SK-N-SH (cell line): ENCODE measurements around the gene RBM47. TPM values are rescaled to one million over a fixed set of nuclear protein-coding genes. Genes with fewer than 3 reads are reported as not detected.

Experiments
- CTCF ChIA-PET: fragments of 300-600, 350-600 bp; formaldehyde crosslinking; extraction: SDS; loops from one replicate; lab custom pipeline; 2021; lab: Yijun Ruan, JAX
- POLR2A ChIA-PET: fragments of 350-600 bp; sonication (Branson Sonifier 250); formaldehyde crosslinking; extraction: SDS; loops from one replicate; lab custom pipeline; 2020; ENCODE audit warnings: antibody characterized with exemption, inconsistent platforms; lab: Yijun Ruan, JAX
- DNase-seq: peaks from one replicate; pipeline ENCODE4 v3.0.0; 2012
- H2AFZ ChIP-seq: fragments of 200-600 bp; sonication (generic); 2 replicates; pipeline ENCODE4 v1.8.1; 2016; ENCODE audit warnings: antibody characterized with exemption, mild to moderate bottlenecking, low read depth
- H3F3A ChIP-seq: fragments of 200-600 bp; sonication (generic); replicated peaks from 2 replicates; pipeline ENCODE3; 2016; ENCODE audit warnings: antibody characterized with exemption, mild to moderate bottlenecking; ENCODE audit not compliant: insufficient read depth
- H3K27ac ChIP-seq, 2 experiments: fragments of 200-500 bp in 1 of 2; fragments of 200-600 bp in 1 of 2; sonication (Bioruptor generic) in 1 of 2; sonication (generic), shearing (Covaris generic) in 1 of 2; 2 replicates each; pipeline versions ENCODE4 v1.5.1 to v1.6.1; 2014 to 2016; ENCODE audit warnings: low read depth in 2 of 2, inconsistent platforms in 1 of 2, low read length in 1 of 2, mild to moderate bottlenecking in 1 of 2, mixed read lengths in 1 of 2
- H3K27me3 ChIP-seq: fragments of 200-600 bp; sonication (generic), shearing (Covaris generic); 2 replicates; pipeline ENCODE4 v1.6.1; 2016; ENCODE audit warnings: mixed run types; ENCODE audit not compliant: insufficient read depth
- H3K36me3 ChIP-seq, 2 experiments: fragments of 200-500 bp in 1 of 2; fragments of 200-600 bp in 1 of 2; sonication (Bioruptor generic) in 1 of 2; sonication (generic) in 1 of 2; replicated peaks in 1 of 2; 2 replicates each; pipeline versions ENCODE3 to v1.5.1; 2014 to 2016; ENCODE audit warnings: low read length in 1 of 2, mild to moderate bottlenecking in 1 of 2; ENCODE audit not compliant: insufficient read depth in 2 of 2, control insufficient read depth in 1 of 2
- H3K4me1 ChIP-seq, 2 experiments: fragments of 200-500 bp in 1 of 2; fragments of 200-600 bp in 1 of 2; sonication (Bioruptor generic) in 1 of 2; sonication (generic), shearing (Covaris generic) in 1 of 2; 2 replicates each; pipeline versions ENCODE4 v1.5.1 to v1.6.1; 2014 to 2016; ENCODE audit warnings: low read depth in 1 of 2, low read length in 1 of 2, mixed run types in 1 of 2; ENCODE audit not compliant: insufficient read depth in 2 of 2, control insufficient read depth in 1 of 2
- H3K4me2 ChIP-seq: fragments of 200-600 bp; sonication (generic), shearing (Covaris generic); 2 replicates; pipeline ENCODE4 v1.6.1; 2017; ENCODE audit warnings: mixed run types
- H3K4me3 ChIP-seq, 2 experiments: fragments of 200-500 bp in 1 of 2; fragments of 200-600 bp in 1 of 2; sonication (Bioruptor generic) in 1 of 2; sonication (generic), shearing (Covaris generic) in 1 of 2; 2 replicates each; pipeline versions ENCODE4 v1.5.1 to v1.8.1; 2014 to 2016; ENCODE audit warnings: low read depth in 2 of 2, inconsistent platforms in 1 of 2, low read length in 1 of 2, mild to moderate bottlenecking in 1 of 2, mixed read lengths in 1 of 2, moderate library complexity in 1 of 2
- H3K79me2 ChIP-seq: fragments of 200-600 bp; sonication (generic); 2 replicates; pipeline ENCODE4 v1.8.1; 2017; ENCODE audit warnings: mild to moderate bottlenecking; ENCODE audit not compliant: insufficient read depth
- H3K9ac ChIP-seq: fragments of 200-600 bp; sonication (generic); 2 replicates; pipeline ENCODE4 v1.6.1; 2017; ENCODE audit warnings: mixed run types
- H3K9me2 ChIP-seq: fragments of 200-600 bp; sonication (generic); 2 replicates; pipeline ENCODE4 v1.6.1; 2017; ENCODE audit warnings: mixed run types
- H3K9me3 ChIP-seq: fragments of 200-600 bp; sonication (generic); 2 replicates; pipeline ENCODE4 v1.6.1; 2017; ENCODE audit warnings: mixed run types, mild to moderate bottlenecking, moderate library complexity
- H4K20me1 ChIP-seq: fragments of 200-600 bp; sonication (generic); 2 replicates; pipeline ENCODE4 v1.6.1; 2017; ENCODE audit warnings: mild to moderate bottlenecking, mixed run types; ENCODE audit not compliant: insufficient read depth
- CHD2 ChIP-seq: fragments of 150-350 bp; IDR thresholded peaks from 2 replicates; pipeline ENCODE4 v1.6.1; 2018; ENCODE audit warnings: low read length; ENCODE audit not compliant: partially characterized antibody
- CTCF ChIP-seq: fragments of 200-600 bp; sonication (generic); IDR thresholded peaks from 2 replicates; pipeline ENCODE4 v1.6.1; 2017; ENCODE audit warnings: antibody characterized with exemption, mild to moderate bottlenecking, moderate library complexity
- ELF1 ChIP-seq: IDR thresholded peaks from 2 replicates; pipeline ENCODE4 v1.4.0; 2012
- JUND ChIP-seq: IDR thresholded peaks from 2 replicates; pipeline ENCODE4 v1.4.0; 2012
- MAX ChIP-seq: IDR thresholded peaks from 2 replicates; pipeline ENCODE4 v1.4.0; 2012; ENCODE audit warnings: low read depth
- MEF2A ChIP-seq: IDR thresholded peaks from 2 replicates; pipeline ENCODE4 v1.4.0; 2012; ENCODE audit warnings: low read depth, borderline replicate concordance
- MXI1 ChIP-seq: IDR thresholded peaks from 2 replicates; pipeline ENCODE4 v1.6.1; 2012; ENCODE audit warnings: mild to moderate bottlenecking, low read depth, low read length, improper control_type of control experiment
- NRF1 ChIP-seq: IDR thresholded peaks from 2 replicates; pipeline ENCODE4 v1.6.1; 2012; ENCODE audit warnings: low read depth, mild to moderate bottlenecking, low read length
- PBX3 ChIP-seq: IDR thresholded peaks from 2 replicates; pipeline ENCODE4; 2012
- POLR2AphosphoS5 ChIP-seq: IDR thresholded peaks from 2 replicates; pipeline ENCODE4 v1.6.1; 2012; ENCODE audit warnings: low read depth, low read length
- RAD21 ChIP-seq: IDR thresholded peaks from 2 replicates; pipeline ENCODE4 v1.6.1; 2012; ENCODE audit warnings: mild to moderate bottlenecking, low read length
- RCOR1 ChIP-seq: fragments of 150-350 bp; IDR thresholded peaks from 2 replicates; pipeline ENCODE4 v1.6.1; 2017; ENCODE audit warnings: antibody characterized with exemption, low read length
- RXRA ChIP-seq: IDR thresholded peaks from 2 replicates; pipeline ENCODE4 v1.4.0; 2012; ENCODE audit warnings: low read depth, mild to moderate bottlenecking, borderline replicate concordance
- SIN3A ChIP-seq: IDR thresholded peaks from 2 replicates; pipeline ENCODE4 v1.6.1; 2012; ENCODE audit warnings: low read depth, mild to moderate bottlenecking, low read length, moderate library complexity, borderline replicate concordance
- SMC3 ChIP-seq: IDR thresholded peaks from 2 replicates; pipeline ENCODE4 v1.6.1; 2012; ENCODE audit warnings: low read depth, low read length, improper control_type of control experiment
- TCF12 ChIP-seq: IDR thresholded peaks from 2 replicates; pipeline ENCODE4 v1.4.0; 2012
- TEAD4 ChIP-seq: IDR thresholded peaks from 2 replicates; pipeline ENCODE4 v1.4.0; 2012; ENCODE audit warnings: mild to moderate bottlenecking, borderline replicate concordance; ENCODE audit not compliant: insufficient read depth
- WGBS: methylation state at CpG from one replicate; pipeline ENCODE4 v1.1.6; 2017; ENCODE audit warnings: low lambda C conversion rate; 5-methylcytosine and 5-hydroxymethylcytosine counted together
- polyA plus RNA-seq, 3 experiments: library from polyadenylated mRNA; depleted of rRNA; stranded (reverse); fragments of >200 nt; gene quantifications; 2 replicates each; pipeline ENCODE4 v1.2.3, GENCODE V29; 2012

RBM47 gene
- polyA plus RNA-seq, 1 of the 3 experiments (the other 2 are of a cell fraction), result 6.8 TPM

DNA sequence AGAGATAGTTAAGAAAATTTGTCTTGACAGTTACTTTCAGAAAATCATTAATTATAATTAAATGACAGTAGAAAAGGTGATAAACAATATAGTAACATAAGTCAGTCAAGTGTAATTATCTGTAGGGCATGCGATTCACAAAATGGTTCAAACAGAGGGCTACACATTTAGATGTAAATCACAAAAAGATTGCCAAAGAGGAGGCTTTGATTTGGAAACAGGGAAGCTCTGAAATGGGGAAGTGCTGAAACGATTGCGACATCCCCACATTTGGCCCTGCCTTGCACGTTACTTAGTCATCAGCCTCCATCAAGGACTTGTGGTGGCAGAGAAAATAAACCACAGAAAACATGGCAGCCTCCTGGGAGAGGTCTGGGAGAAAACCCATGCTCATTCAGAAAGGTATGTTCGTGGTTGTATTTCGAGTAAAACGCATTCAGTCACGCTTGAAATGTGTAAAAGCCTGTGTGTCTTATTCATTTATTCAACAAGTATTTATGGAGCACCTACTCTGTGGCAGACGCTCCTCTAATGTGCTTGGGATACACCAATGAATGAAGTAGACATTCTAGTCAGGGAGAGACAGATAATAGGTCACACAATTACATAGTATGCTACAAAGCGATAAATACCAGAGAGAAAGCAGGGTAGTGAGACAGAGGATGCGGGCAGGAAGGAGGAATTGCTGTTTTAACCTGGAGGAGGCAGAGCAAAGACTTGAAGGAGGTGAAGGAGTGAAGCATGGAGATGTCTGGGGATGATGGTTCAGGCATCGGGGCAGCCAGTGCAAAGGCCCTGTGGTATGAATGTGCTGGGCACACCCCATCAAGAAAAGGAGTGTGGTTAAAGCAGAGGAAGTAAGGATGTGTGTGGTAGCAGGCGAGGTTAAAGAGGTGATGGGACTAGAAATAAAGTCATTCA is 7.8 kb downstream of the RBM47 start (continued):
- TF ChIP-seq CTCF (no peak), SIN3A (no peak), MXI1 (no peak), RCOR1 (no peak), SMC3 (no peak), ELF1 (peak; percentile 17; the same call in 1 of the 2 replicates), CHD2 (no peak), RAD21 (no peak), TCF12 (peak; percentile 31; the same call in 1 of the 2 replicates), POLR2AphosphoS5 (no peak; the same call in 1 of the 2 replicates), RXRA (no peak), MAX (no peak; the same call in 1 of the 2 replicates), JUND (0 out of 2 replicates have a peak, but pooled peaks have one; percentile 44), TEAD4 (no peak), PBX3 (0 out of 2 replicates have a peak, but pooled peaks have one; percentile 39)

DNA sequence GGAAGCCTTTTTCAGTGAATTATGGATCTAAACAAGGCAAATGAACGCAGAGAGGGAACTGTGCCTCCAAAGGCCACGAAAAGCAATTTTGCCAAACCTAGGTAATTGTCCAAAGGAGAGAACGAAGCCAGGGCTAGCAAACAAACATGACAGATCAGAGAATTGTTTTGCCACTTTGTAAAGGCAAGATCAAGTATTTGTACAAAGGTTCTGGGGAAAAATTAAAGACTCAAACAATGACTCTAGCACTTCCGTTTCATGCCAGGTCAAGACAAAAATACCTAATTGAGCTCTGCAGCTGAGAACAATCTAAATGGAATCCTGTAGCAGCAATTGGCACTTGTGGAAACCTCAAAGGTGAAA is 8.5 kb downstream of the RBM47 start:
- WGBS, result 91% methylated on average over 4 of the region's 4 CpGs
- TF ChIP-seq MEF2A, result no peak
- TF ChIP-seq NRF1, result no peak
- TF ChIP-seq, all 33 proteins: peak for 0
- no peak overlapping the region for H3K9ac ChIP-seq
- ChIA-PET POLR2A (no interaction called here), CTCF (no interaction called here)
- no peaks in the 10 kb centered on the region for H3K9me3 ChIP-seq
- H3K27ac ChIP-seq, result no peak overlapping the region
- H4K20me1 ChIP-seq, result no peaks in the 10 kb centered on the region
- no peak for DNase-seq
- peak overlapping the region; percentile 48; the same call in 1 of the 2 replicates for H2AFZ ChIP-seq
- no peak overlapping the region for H3K4me3 ChIP-seq
- H3K4me2 ChIP-seq, result no peak overlapping the region
- no peaks in the 10 kb centered on the region for H3K36me3 ChIP-seq
- no peaks in the 10 kb centered on the region for H3K27me3 ChIP-seq
- no peaks in the 10 kb centered on the region for H3K9me2 ChIP-seq
- H3K4me1 ChIP-seq, result no peaks in the 10 kb centered on the region
- H3F3A ChIP-seq, result no peaks in the 10 kb centered on the region
- H3K79me2 ChIP-seq, result no peaks in the 10 kb centered on the region
